NCI-H748 (cell line): ENCODE data around the gene RAP1GDS1.
"Not testable (repeated sequence)": the region's sequence is repeated elsewhere in the genome, so short reads cannot be mapped to it uniquely, and the experiment has no call there.

Experiments used
- DNase-seq: peaks from one replicate; lab custom pipeline; 2025; ENCODE audit not compliant: unreplicated experiment; lab: John Stamatoyannopoulos, UW

The RAP1GDS1 gene

DNA sequence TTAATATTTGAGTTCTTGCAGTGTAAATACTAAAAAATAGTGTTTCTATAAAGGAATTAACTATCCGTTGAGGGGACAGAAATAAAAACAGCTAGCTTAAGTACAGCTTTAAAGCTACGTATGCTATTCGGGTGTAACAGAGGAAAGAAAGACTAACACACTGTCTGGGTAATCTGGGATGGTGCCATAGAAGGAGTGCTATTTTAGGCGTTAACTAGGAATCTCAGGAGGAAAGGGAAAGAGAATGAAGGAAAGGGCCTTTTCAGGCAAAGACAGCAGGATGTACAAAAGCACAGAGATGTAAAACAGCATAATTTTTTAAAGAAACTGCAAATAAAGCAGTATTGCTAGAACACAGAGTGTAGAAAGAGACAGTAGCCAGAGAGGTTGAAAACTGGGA is 161.8 kb downstream of the RAP1GDS1 start:
- no peak for DNase-seq

DNA sequence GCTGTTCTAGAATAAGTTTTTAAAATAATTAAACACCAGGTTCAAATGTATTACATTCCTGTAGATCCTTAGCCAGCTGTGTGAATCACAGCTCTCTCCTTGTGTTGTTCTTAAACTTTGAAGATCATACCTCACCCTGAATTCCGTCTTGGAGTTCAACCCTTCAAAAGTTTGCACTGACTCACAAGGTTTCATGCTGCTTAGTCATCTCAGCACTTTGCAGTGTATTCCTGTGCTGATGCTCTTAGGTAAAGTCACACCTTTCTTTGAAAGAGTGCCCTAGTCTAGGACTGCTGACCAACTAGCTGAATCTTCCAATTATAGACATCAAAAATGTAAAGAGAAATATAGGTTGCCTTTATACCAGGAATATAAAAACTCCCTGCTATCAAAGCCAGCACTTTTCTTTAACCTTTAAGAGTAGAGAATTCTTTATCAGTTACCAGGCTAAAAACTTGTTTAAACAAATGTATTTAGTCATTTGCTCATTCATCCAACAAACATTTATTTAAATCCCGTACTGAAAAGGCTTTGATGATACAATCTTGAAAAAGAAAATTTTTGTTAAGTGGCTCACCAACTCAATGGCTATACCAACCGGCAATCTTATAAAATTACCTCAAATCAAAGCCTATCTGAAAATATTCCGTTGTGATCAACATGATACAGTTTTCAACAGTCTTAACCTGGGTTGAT is 169.7 kb downstream of the RAP1GDS1 start:
- DNase-seq = no peak

- no peak for DNase-seq
Measured at GRCh38 chr4:98433691-98434090, 172.5 kb downstream of the RAP1GDS1 start.

DNA sequence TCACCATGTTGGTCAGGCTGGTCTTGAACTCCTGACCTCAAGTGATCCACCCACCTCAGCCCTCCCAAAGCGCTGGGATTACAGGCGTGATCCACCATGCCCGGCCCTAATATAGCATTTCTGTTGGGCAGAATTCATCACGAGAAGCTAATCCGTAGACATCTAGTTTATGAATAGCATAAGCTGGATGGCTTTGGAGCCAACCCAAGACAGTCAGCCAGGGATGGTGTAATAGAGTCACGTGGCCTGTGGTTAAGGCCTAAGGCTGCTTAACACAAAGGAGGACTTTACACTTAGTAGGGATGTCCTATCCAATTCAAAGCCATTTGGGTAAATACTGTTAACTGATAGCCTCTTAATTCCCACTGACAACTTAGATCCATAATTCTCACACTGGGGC is 173.6 kb downstream of the RAP1GDS1 start:
- DNase-seq = no peak

DNA sequence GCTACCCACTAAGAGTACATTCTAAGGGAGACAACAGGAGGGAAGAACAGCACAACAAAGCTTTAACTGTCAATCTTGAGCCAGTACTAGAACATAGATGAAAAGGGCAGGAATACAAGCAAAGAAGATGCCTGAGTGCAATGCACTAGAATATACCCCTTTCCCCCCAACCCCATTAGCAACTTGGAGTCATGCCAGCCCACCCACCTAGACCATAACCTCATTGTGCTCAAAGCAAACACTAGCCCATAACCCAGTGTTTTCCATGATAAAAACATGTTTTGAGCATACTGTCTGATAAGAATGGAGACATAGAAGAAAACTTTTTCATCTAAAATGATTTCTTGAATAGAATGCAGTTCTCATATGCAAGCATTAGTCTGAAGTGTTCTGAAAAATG is 183.2 kb downstream of the RAP1GDS1 start:
- peak; percentile 64 for DNase-seq

DNA sequence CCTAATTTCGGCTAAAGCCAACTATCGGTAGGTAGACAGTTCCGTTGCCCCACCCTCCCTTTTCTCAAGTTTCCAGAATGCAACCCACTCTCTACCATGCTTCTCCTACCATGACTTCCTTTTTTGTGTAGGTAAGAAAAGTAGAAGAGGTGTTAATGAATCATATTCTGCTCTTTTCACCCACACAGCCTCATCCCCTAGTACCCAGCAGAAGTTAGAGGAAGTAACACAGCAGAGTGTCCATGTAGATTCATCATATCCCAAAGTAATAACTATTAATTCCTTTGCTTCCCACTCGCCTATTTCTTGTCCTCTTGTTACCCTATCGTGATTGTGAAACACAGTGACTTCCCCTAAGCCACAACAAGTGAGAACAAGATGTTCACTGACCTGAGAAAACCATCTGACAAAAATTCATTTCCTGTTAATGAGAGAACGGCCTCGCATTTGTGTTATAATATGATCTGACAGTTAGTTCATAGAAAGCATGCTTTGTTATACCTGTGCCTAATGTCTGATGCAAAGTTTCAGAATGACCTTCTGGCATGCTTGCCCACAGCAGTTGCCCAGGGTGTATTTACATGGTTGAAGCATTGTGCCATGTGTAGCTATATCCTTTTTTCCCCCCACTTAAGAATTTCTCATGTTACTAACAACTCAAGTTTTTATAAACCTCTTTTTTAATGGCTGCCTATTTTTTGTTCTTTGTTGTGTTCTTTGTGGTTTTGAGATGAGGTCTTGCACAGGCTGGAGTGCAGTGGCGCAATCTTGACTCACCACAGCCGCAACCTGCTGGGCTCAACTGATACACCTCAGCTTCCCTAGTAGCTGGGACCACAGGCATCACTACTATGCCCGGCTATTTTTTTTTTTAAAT is 185.6 kb downstream of the RAP1GDS1 start:
- no peak for DNase-seq

- no peak for DNase-seq
Measured at GRCh38 chr4:98447648-98448047, 186.5 kb downstream of the RAP1GDS1 start.

GRCh38 chr4:98448908-98449307 is 187.7 kb downstream of the RAP1GDS1 start:
- no peak for DNase-seq

GRCh38 chr4:98452091-98452490 is 190.9 kb downstream of the RAP1GDS1 start:
- DNase-seq = no peak

DNA sequence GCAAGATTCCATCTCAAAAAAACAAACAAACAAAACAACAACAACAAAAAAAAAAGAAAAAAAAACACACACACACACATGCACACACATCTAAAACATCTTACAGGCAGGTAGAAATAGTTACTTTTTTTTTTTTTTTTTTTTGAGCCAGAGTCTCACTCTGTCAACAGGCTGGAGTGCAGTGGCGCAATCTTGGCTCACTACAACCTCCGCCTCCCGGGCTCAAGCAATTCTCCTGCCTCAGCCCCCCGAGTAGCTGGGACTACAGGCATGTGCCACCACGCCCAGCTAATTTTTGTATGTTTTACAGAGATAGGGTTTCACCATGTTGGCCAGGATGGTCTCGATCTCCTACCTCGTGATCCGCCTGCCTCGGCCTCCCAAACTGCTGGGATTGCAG is 196.2 kb downstream of the RAP1GDS1 start:
- not testable (repeated sequence) for DNase-seq

DNA sequence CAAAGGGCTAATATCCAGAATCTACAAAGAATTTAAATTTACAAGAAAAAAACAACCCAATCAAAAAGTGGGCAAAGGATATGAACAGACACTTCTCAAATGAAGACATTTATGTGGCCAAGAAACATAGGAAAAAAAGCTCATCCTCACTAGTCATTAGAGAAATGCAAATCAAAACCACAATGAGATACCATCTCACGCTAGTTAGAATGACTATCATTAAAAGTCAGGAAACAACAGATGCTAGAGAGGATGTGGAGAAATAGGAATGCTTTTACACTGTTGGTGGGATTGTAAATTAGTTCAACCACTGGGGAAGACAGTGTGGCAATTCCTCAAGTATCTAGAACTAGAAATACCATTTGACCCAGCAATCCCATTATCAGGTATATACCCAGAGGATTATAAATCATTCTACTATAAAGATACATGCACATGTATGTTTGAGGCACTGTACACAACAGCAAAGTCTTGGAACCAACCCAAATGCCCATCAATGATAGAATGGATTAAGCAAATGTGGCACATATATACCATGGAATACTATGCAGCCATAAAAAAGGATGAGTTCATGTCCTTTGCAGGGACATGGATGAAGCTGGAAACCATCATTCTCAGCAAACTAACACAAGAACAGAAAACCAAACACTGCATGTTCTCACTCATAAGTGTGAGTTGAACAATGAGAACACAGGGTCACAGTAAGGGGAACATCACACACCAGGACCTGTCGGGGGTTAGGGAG is 200.1 kb downstream of the RAP1GDS1 start:
- DNase-seq = not testable (repeated sequence)

GRCh38 chr4:98462487-98462886 is 201.3 kb downstream of the RAP1GDS1 start:
- no peak for DNase-seq

GRCh38 chr4:98466868-98467599 is 205.8 kb downstream of the RAP1GDS1 start:
- DNase-seq = no peak

DNA sequence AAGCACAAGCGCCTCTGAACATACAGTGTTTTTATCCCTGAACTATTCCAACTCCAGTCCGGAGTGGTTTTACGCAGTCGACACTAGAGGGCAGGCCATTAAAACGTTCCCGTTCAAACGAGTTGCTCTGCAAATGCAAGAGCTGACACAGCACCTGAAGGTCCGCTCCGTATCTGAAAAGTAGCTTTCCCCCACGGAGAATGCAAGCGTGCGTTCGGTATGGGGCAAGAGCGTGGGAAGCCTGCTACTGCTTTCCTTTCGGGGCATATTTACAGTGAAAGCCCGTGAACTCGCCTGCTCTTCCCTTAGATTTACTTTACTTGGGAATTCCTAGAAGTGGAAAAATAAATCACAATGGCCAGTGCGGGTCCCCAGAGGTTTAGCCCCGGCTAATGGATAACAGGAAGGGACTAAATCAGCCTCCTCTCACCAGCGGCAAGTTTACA is 206.5 kb downstream of the RAP1GDS1 start:
- DNase-seq = peak; percentile 86

- no peak for DNase-seq
Measured at GRCh38 chr4:98468709-98469108, 207.5 kb downstream of the RAP1GDS1 start.

DNA sequence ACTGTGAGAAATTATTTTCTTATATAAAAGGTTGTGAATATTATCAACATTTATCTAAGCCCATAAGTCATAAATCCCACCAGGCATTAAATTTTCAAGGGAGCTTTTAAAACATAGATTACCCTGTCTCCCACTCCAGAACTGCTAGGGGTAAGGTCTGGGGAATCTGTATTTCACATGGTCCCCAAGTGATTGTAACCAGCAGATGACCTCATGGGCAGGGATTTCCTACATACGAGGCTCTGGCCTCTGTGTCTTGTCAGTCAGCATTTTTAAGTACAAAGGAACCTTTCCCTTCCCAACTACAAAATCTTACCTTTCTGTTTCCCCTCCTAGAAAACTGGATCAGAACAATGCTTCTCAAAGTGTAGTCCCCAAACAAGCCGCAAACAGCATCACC is 208.6 kb downstream of the RAP1GDS1 start:
- no peak for DNase-seq

DNA sequence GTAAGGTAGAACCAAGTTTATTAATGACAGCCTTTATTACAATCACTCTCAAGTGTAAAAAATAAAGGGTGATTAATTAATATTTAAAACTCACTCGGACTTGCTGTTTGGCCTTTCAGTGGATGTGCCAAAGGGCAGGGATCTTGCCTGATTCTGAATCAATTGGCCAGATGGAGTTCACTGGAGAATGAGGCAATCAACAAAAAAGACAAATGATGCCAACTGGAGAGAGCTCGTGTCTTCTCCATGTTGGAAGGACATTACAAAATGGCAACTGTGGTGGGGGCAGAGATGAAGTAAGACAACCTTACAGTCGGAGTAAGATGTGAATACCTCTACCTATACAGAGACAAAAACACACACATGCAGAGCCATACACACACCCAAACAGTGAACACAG is 209.2 kb downstream of the RAP1GDS1 start:
- DNase-seq = no peak

- DNase-seq = no peak
Measured at GRCh38 chr4:98470831-98471230, 209.6 kb downstream of the RAP1GDS1 start.

DNA sequence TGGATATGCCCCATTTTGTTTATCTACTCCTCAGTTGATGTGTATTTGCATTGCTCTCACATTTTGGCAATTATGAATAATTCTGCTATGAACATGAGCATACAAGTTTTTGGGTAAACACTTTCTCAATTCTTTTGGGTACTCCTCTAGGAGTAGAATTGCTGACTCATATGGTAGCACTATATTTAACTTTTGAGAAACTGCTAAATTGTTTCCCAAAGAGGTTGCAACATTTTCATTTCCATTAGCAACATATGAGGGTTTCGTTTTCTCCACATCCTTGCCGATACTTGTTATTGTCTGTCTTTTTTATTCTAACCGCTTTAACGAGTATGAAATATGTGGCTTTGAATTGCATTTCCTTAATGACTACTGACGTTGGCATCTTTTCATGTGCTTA is 211.9 kb downstream of the RAP1GDS1 start:
- DNase-seq = no peak

DNA sequence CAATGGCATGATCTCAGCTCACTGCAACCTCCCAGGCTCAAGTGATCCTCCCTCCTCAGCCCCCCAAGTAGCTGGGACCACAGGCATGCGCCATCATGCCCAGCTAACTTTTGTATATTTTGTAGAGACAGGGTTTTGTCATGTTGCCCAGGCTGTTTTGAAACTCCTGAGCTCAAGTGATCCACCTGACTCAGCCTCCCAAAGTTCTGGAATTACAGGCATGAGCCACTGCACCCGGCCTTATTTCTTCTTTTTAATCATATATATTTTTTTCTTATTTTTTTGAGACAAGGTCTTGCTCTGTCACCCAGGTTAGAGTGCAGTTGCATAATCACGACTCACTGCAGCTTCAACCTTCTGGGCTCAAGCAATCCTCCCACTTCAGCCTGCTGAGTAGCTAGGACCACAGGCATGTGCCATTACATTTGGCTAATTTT is 213.2 kb downstream of the RAP1GDS1 start:
- no peak for DNase-seq

DNA sequence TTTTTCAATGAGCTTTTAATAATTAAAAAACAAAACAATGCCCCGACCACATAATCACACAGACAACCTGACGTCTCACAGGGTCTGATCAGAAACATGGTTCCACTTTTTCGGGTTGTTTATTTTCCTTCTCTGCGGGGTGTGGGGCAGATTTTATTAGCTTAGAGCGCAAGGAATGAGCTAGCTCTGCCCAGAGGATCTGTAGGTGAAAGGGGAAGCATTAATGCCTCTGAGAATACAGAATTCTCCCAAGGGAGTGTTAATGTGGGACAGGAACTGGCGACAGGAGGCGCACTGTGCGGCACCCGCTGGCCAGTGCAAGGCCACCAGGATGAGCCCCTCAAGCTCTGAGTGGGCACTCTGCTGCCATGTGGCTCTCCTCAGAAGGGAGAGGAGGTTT is 215.7 kb downstream of the RAP1GDS1 start:
- DNase-seq = no peak
